ENCODE measurements around the gene CDK4.

DNA sequence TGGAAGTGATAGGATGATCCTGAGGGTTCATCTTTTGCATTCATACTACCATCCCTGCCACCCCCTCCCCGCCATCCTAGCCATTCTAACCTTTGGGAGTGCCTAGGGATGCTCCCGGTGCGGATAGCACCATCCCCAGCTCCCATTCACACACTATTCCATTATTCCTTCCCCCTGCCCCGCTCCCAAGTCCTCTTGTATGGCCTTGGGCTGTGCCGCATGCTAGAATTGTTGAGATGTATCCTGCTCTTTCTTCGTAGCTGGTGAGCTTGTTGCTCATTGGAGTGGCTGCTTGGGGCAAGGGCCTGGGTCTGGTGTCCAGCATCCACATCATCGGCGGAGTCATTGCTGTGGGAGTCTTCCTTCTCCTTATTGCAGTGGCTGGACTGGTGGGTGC is 6.6 kb downstream of the CDK4 start:
- TF ChIP-seq, protein P1, sequence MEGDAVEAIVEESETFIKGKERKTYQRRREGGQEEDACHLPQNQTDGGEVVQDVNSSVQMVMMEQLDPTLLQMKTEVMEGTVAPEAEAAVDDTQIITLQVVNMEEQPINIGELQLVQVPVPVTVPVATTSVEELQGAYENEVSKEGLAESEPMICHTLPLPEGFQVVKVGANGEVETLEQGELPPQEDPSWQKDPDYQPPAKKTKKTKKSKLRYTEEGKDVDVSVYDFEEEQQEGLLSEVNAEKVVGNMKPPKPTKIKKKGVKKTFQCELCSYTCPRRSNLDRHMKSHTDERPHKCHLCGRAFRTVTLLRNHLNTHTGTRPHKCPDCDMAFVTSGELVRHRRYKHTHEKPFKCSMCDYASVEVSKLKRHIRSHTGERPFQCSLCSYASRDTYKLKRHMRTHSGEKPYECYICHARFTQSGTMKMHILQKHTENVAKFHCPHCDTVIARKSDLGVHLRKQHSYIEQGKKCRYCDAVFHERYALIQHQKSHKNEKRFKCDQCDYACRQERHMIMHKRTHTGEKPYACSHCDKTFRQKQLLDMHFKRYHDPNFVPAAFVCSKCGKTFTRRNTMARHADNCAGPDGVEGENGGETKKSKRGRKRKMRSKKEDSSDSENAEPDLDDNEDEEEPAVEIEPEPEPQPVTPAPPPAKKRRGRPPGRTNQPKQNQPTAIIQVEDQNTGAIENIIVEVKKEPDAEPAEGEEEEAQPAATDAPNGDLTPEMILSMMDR (IDR thresholded peaks at IDR 0.05): no peak
- no peak for TF ChIP-seq POLR2A (IDR thresholded peaks at IDR 0.05)

Data from Peyer's patch (tissue), 4 donors.